Measurements from ENCODE around the gene GNAT1. TPM values are rescaled to one million over a fixed set of nuclear protein-coding genes. Genes with fewer than 3 reads are reported as not detected.

Gene GNAT1
- total and polyA plus RNA-seq, 9 donors: not detected

GRCh38 chr3:50160561-50160983 is 30.8 kb upstream of the GNAT1 start:
- Histone ChIP-seq H3K4me3 (no peak overlapping the region), H3K9me3 (no peaks in the 10 kb centered on the region), H3K27me3 (no peaks in the 10 kb centered on the region), H3K4me1 (ENCODE audit: insufficient read depth) (peaks cover 12% of the 10 kb centered on the region), H3K27ac (no peak overlapping the region), H3K36me3 (no peaks in the 10 kb centered on the region)
- peak in 2 of 5 donors; percentile 36 to 61 for DNase-seq
- intact Hi-C loops (cut with DNase I): no loop called here
- TF ChIP-seq, protein P1, sequence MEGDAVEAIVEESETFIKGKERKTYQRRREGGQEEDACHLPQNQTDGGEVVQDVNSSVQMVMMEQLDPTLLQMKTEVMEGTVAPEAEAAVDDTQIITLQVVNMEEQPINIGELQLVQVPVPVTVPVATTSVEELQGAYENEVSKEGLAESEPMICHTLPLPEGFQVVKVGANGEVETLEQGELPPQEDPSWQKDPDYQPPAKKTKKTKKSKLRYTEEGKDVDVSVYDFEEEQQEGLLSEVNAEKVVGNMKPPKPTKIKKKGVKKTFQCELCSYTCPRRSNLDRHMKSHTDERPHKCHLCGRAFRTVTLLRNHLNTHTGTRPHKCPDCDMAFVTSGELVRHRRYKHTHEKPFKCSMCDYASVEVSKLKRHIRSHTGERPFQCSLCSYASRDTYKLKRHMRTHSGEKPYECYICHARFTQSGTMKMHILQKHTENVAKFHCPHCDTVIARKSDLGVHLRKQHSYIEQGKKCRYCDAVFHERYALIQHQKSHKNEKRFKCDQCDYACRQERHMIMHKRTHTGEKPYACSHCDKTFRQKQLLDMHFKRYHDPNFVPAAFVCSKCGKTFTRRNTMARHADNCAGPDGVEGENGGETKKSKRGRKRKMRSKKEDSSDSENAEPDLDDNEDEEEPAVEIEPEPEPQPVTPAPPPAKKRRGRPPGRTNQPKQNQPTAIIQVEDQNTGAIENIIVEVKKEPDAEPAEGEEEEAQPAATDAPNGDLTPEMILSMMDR (IDR thresholded peaks at IDR 0.05): no peak
- TF ChIP-seq POLR2A (IDR thresholded peaks at IDR 0.05) (no peak), EP300 (IDR thresholded peaks at IDR 0.05) (no peak)
- 27 to 41% (median 27%) methylated on average over 3 to 7 of the region's 7 CpGs for WGBS, 3 donors

GRCh38 chr3:50161320-50161719 is 30.1 kb upstream of the GNAT1 start:
- H3K4me3 ChIP-seq: no peak overlapping the region
- DNase-seq: no peak
- WGBS, 3 donors: 68 to 77% (median 72%) methylated on average over 13 of the region's 13 CpGs

GRCh38 chr3:50162034-50162883 is 29.2 kb upstream of the GNAT1 start:
- 79 to 85% (median 85%) methylated on average over 5 of the region's 5 CpGs for WGBS, 3 donors
- Histone ChIP-seq H3K9me3 (no peaks in the 10 kb centered on the region), H3K4me1 (ENCODE audit: insufficient read depth) (peaks cover 23% of the 10 kb centered on the region), H3K36me3 (no peaks in the 10 kb centered on the region), H3K27me3 (no peaks in the 10 kb centered on the region), H3K4me3 (no peak overlapping the region), H3K27ac (no peak overlapping the region)
- intact Hi-C loops (cut with DNase I): no loop called here
- TF ChIP-seq, protein P1 (IDR thresholded peaks at IDR 0.05): no peak
- TF ChIP-seq POLR2A (IDR thresholded peaks at IDR 0.05) (no peak), EP300 (IDR thresholded peaks at IDR 0.05) (no peak)
- DNase-seq: no peak

More at GRCh38 chr3:50161320-50161719, 30.1 kb upstream of the GNAT1 start:
- H3K27me3 ChIP-seq: no peaks in the 10 kb centered on the region
- TF ChIP-seq POLR2A (IDR thresholded peaks at IDR 0.05) (no peak), EP300 (IDR thresholded peaks at IDR 0.05) (no peak)
- TF ChIP-seq, protein P1 (IDR thresholded peaks at IDR 0.05): no peak
- H3K9me3 ChIP-seq: no peaks in the 10 kb centered on the region
- H3K36me3 ChIP-seq: no peaks in the 10 kb centered on the region
- intact Hi-C loops (cut with DNase I): no loop called here
- H3K4me1 ChIP-seq (ENCODE audit: insufficient read depth): peaks cover 17% of the 10 kb centered on the region
- H3K27ac ChIP-seq: no peak overlapping the region

GRCh38 chr3:50163572-50164455 is 27.6 kb upstream of the GNAT1 start:
- DNase-seq: peak in 4 of 5 donors; percentile 60 to 75 (median 66)
- Histone ChIP-seq H3K27ac (peak overlapping the region in 1 of 2 donors; percentile 30), H3K4me3 (no peak overlapping the region), H3K27me3 (no peaks in the 10 kb centered on the region), H3K36me3 (no peaks in the 10 kb centered on the region), H3K4me1 (ENCODE audit: insufficient read depth) (peaks cover 24% of the 10 kb centered on the region), H3K9me3 (no peaks in the 10 kb centered on the region)
- intact Hi-C loops (cut with DNase I): no loop called here
- 40 to 59% (median 50%) methylated on average over 8 of the region's 8 CpGs for WGBS, 3 donors
- no peak for TF ChIP-seq EP300 (IDR thresholded peaks at IDR 0.05)
- no peak for TF ChIP-seq POLR2A (IDR thresholded peaks at IDR 0.05)
- TF ChIP-seq, protein P1 (IDR thresholded peaks at IDR 0.05): no peak

Measured in ovary (tissue), 9 donors.